MG63 (cell line): Measurements from ENCODE around the gene ZNF442. TPM values are rescaled to one million over a fixed set of nuclear protein-coding genes. Genes with fewer than 3 reads are reported as not detected.
"Not testable (repeated sequence)": the region's sequence is repeated elsewhere in the genome, so short reads cannot be mapped to it uniquely, and the experiment has no call there.

Experiments used
- DNase-seq: peaks from one replicate; pipeline ENCODE4 v3.0.0-alpha.2; 2020
- H3K27me3 ChIP-seq: fragments of 250-450 bp; sonication (Bioruptor Pico); 2 replicates; pipeline ENCODE4 v1.5.1; 2020; ENCODE audit warnings: mild to moderate bottlenecking, moderate library complexity
- H3K36me3 ChIP-seq: fragments of 250-450 bp; sonication (Bioruptor Pico); 2 replicates; pipeline ENCODE4 v1.5.1; 2020; ENCODE audit warnings: mild to moderate bottlenecking, moderate library complexity
- H3K4me3 ChIP-seq: fragments of 250-450 bp; sonication (Bioruptor Pico); 2 replicates; pipeline ENCODE4 v1.5.1; 2020; ENCODE audit warnings: mild to moderate bottlenecking, moderate library complexity
- H3K9me3 ChIP-seq: fragments of 250-450 bp; sonication (Bioruptor Pico); 2 replicates; pipeline ENCODE4 v1.5.1; 2020; ENCODE audit warnings: mild to moderate bottlenecking, moderate library complexity
- total RNA-seq: library from RNA; depleted of rRNA; stranded (reverse); fragments of >200 nt; shearing (Covaris generic); gene quantifications from 2 replicates; pipeline ENCODE4 v1.2.3, GENCODE V29; 2014; ENCODE audit warnings: low replicate concordance; rRNA removed

The ZNF442 gene
- total RNA-seq, 1 experiment from 2014 or later: 4.5 TPM

- no peaks in the 10 kb centered on the region for H3K27me3 ChIP-seq
- no peak for DNase-seq
- peaks cover 9% of the 10 kb centered on the region for H3K36me3 ChIP-seq
- no peak overlapping the region for H3K4me3 ChIP-seq
- peaks cover 67% of the 10 kb centered on the region for H3K9me3 ChIP-seq
Measured at GRCh38 chr19:12345197-12345596, 20.3 kb downstream of the ZNF442 start.

- DNase-seq: peak; percentile 97
- no peaks in the 10 kb centered on the region for H3K36me3 ChIP-seq
- peak within 1 kb of the TSS; percentile 62 for H3K4me3 ChIP-seq
- peaks cover 2% of the 10 kb centered on the region for H3K9me3 ChIP-seq
- no peaks in the 10 kb centered on the region; the same call in 1 of the 2 replicates for H3K27me3 ChIP-seq
Measured at GRCh38 chr19:12333162-12334159, 32.0 kb downstream of the ZNF442 start, which contains the start of gene ZNF563. Gene ZNF563, minus strand, starts transcription at chr19:12333633. Its CDS starts 151 bp downstream, at chr19:12333482.

GRCh38 chr19:12331211-12331941 is 34.1 kb downstream of the ZNF442 start:
- no peak for DNase-seq
- Histone ChIP-seq H3K4me3 (no peak overlapping the region), H3K27me3 (no peaks in the 10 kb centered on the region; the same call in 1 of the 2 replicates)

GRCh38 chr19:12330340-12330739 is 35.1 kb downstream of the ZNF442 start:
- no peak for DNase-seq
- peaks cover 8% of the 10 kb centered on the region for H3K9me3 ChIP-seq
- no peaks in the 10 kb centered on the region for H3K36me3 ChIP-seq
- H3K4me3 ChIP-seq: no peak overlapping the region
- no peaks in the 10 kb centered on the region for H3K27me3 ChIP-seq

More at GRCh38 chr19:12331211-12331941, 34.1 kb downstream of the ZNF442 start:
- peaks cover 8% of the 10 kb centered on the region for H3K9me3 ChIP-seq
- H3K36me3 ChIP-seq: no peaks in the 10 kb centered on the region

- peaks cover 18% of the 10 kb centered on the region for H3K36me3 ChIP-seq
- H3K4me3 ChIP-seq: no peak overlapping the region
- H3K9me3 ChIP-seq: peaks cover 36% of the 10 kb centered on the region
- no peak for DNase-seq
- no peaks in the 10 kb centered on the region for H3K27me3 ChIP-seq
Measured at GRCh38 chr19:12325690-12326089, 39.8 kb downstream of the ZNF442 start.

GRCh38 chr19:12318782-12319413 is 46.6 kb downstream of the ZNF442 start:
- no peak overlapping the region for H3K4me3 ChIP-seq
- H3K27me3 ChIP-seq: no peaks in the 10 kb centered on the region
- DNase-seq: no peak
- H3K9me3 ChIP-seq: peaks cover 71% of the 10 kb centered on the region
- peaks cover 38% of the 10 kb centered on the region for H3K36me3 ChIP-seq

- H3K9me3 ChIP-seq: peaks cover 39% of the 10 kb centered on the region
- H3K4me3 ChIP-seq: no peak overlapping the region
- no peak for DNase-seq
- H3K27me3 ChIP-seq: no peaks in the 10 kb centered on the region
- peaks cover 18% of the 10 kb centered on the region for H3K36me3 ChIP-seq
Measured at GRCh38 chr19:12314553-12314952, 50.9 kb downstream of the ZNF442 start.

GRCh38 chr19:12308891-12309290 is 56.6 kb downstream of the ZNF442 start:
- not testable (repeated sequence) for H3K9me3 ChIP-seq, DNase-seq

More at GRCh38 chr19:12308891-12309290, 56.6 kb downstream of the ZNF442 start:
- H3K27me3 ChIP-seq, H3K36me3 ChIP-seq, H3K4me3 ChIP-seq: not testable (repeated sequence)

Other genes with a start within 250 kb of the ZNF442 start
- 7.5 and 36.6 TPM in 2 replicates for gene ZNF20, start 225.3 kb downstream of the ZNF442 start, total RNA-seq
- 5.3 and 12.4 TPM in 2 replicates for gene ZNF625, start 208.9 kb downstream of the ZNF442 start, total RNA-seq
- gene ZNF136, start 202.6 kb downstream of the ZNF442 start, total RNA-seq: 5.1 and 15.1 TPM in 2 replicates
- gene ZNF44, start 70.8 kb downstream of the ZNF442 start, total RNA-seq: 7.7 and 10.2 TPM in 2 replicates
- gene ZNF563, start 32.0 kb downstream of the ZNF442 start, total RNA-seq: 4.3 and 31.8 TPM in 2 replicates
- 5.2 and 22.6 TPM in 2 replicates for gene ZNF799, start 35.6 kb upstream of the ZNF442 start, total RNA-seq
- gene ZNF443, start 75.3 kb upstream of the ZNF442 start, total RNA-seq: 3.2 and 5.5 TPM in 2 replicates
- 1.9 and 3.6 TPM in 2 replicates for gene ZNF709, start 119.1 kb upstream of the ZNF442 start, total RNA-seq
- gene ZNF564, start 185.8 kb upstream of the ZNF442 start, total RNA-seq: 2.0 and 6.4 TPM in 2 replicates
- gene ZNF490, start 245.1 kb upstream of the ZNF442 start, total RNA-seq: 4.3 and 5.4 TPM in 2 replicates
- gene ZNF791, start 245.2 kb upstream of the ZNF442 start, total RNA-seq: 11.7 and 13.6 TPM in 2 replicates